Central memory CD4-positive, alpha-beta T cell (primary cell): ENCODE measurements around the gene PRPF19.

Experiments
- DNase-seq: peaks from one replicate; pipeline ENCODE4 v3.0.0; 2022

The PRPF19 gene

DNA sequence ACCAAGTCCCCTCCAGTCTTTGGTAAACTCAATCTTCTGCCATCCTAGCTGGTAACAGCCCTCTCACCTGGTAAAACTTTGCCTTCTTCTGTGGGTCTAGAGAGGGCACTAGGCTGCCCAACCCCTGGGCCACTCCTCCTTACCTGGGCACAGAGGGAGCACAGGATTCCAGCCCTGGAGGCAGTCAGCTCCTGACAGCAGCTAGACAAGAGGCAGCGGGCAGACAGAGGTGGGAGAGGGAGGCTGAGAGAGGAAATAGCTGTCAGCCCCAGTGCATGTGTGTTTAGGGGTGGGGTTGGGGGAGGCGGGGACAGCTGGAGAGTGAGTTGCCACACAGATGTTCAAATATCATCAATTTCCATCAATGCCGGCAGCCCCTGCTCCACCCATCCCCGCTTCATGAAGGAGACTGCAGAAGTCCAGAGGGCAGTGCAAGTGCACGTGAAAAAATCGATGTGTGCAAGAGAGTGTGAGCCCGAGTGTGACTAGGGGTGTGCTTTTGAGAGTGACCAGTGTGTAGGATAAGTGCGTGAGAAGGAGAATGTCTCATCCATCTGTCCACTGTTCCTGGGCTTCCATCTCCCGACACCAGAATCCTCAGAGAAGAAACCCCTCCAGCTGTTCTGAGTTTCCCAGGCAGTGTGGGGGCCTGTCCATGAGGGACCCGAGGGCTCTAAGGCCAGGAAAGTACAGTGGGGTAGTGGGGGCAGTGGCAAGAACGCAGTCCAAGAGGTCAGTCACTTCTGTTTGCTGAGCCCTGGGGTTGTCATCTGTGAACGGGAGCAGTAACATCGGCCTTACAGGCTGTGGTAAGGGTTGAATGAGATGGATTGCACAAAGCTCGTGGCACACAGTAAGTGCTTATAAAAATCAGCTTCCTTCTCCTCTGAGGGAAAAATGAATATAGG is 50.4 kb downstream of the PRPF19 start, which contains the start of gene PTGDR2:
TSS of gene PTGDR2 (minus strand) at position 225 of the 908 bp plus-strand sequence. CDS start 2,228 bp downstream, outside the sequence.
- DNase-seq = no peak

DNA sequence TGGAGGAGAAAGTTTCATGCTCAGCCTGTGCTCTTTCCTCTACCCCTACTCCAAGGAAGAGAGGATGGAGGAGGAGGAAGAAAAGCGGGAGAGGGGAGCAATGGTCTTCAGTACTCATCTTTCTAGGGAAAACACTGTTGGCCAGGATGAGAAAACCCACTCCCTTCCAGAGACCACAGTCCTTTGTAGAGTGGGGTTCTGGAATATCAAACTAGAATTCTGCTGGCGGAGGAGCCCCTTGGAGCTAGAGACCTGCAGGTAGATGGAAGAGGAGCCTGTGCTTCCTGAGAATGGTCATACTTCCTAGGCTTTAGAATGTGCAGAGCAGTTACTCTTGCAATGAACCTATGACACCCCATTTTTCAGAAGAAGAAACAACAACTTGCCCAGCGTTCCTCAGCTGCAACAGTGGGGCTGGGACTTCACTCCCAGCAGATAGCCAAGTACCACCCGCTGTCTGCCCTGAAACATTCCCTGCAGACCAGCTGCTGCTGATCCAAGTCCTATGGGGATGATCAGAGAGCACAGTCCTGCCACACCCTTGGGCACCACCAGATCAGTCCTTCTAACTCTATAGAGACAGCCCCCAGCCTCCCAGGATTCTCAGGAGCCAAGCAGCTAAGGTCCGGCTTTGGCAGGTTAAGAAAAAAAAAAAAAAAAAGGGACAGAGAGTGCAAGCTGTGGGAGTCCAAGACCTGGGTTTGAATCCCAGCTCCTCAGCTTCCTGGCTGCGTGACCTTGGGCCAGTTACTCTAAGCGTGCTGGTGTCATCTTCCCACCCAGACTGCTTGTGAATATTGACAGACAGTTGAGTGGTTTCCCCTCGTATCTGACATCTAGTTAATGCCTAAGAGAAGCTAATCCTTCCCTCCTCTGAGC is 51.3 kb downstream of the PRPF19 start:
- no peak for DNase-seq

DNA sequence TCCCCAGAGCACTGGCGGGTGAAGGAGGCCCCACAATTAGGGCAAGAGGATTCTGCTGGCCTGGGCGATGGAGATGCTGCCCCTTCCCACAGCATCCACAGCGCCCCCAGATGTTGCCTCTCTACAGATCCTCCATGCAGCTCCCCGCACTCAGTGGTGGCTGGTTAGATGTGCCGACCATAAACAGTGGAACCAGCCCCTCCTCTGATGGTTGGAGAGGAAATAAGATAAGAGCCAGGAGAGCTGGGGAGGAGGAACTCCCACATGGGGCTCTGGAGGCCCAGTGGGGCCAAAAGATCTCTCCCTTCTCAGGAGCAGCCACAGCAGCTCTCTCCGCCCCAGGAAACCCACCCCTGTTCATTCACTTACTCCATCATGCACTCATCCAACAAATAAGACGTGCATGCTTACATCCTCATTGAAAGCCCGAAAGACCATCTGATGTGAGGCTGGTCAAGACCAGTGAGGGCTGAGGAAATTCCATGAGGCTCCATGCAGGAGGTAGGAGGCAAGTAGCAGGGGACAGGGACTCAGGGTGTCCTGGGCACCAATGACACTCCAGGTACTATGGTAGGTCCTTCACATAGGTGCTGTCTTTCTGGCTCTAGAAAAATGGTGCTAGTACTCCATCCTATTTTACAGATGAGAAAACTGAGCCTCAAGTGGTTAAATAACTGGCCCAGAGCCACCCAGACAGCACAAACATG is 52.1 kb downstream of the PRPF19 start:
- DNase-seq = no peak

DNA sequence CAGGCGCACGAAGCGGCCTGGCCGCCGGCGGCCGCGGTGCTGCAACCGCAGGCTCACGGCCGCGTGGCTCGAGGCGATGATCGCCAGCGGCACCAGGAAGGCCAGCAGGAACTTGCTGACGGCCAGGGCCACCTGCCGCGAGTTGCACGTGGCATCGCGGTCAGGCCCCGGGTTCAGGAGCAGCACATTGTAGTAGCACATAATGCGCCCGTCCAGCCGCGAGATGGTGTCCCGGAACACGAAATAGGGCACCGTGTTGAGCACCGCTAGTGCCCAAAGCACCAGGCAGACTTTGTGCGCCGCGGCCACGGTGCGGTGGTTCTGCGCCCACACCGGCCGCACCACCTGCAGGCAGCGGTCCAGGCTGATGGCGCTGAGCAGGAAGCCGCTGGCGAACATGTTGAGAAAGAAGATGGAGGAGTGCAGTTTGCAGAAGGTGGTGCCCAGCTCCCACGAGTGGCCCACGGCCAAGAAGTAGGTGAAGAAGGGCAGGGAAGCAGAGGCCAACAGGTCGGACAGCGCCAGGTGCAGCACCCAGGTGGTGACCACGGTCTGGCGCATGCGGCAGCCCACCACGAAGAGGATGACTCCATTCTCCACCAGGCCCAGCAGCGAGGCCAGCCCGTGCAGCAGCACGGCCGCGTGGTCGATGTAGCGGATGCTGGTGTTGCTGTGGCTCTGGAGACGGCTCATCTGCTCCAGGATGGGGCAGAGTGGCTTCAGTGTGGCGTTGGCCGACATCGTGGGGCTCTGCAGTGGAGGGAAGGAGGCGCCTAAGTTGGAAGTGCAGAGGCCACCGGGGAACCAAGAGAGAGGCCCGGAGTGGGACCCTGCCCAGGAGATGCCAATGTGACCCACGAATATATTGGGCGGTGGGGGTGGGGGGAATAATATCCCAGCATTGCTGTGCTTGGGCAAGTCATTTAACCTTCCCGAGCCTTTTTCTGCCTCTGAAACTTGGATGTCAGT is 53.1 kb downstream of the PRPF19 start:
- DNase-seq = no peak

DNA sequence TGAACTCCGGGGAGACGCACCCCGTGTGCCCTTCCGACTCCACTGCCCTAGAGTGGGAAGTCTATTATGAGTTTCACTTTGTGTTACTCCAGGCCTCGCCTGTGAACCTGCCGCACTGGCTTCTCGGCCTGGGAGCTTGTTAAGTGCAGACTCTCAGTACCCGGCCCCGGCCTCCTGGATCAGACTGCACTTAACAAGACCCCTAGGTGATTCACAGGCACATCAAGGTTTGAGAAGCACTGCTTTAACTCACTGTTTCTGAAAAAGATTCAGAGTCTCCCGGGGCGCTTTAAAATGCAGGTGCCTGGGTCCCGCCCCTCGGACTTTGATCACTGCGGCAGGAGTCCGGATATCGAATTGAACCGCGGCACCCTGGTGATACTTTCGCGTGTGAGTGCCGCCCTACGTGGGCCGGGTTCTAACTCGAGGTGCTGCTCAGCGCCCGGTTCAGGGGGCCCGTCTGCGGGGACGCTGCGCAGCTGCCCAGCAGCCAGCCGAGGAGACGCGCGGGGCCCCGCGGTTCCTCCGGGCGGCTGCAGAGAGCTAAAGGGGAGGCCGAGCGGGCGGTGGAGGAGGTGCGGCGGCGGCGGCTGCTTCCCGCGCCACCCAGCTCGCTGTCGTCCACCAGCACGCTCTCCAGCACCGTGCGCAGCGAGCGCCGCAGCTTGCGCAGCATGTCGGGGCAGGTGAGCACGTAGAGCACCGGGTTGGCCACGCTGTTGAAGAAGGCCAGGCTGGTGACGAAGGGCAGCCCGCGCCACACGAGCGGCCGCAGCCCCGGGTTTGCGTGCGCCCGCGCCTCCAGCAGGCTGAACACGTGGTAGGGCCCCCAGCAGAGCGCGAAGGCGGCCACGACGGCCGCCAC is 54.0 kb downstream of the PRPF19 start:
- no peak for DNase-seq

DNA sequence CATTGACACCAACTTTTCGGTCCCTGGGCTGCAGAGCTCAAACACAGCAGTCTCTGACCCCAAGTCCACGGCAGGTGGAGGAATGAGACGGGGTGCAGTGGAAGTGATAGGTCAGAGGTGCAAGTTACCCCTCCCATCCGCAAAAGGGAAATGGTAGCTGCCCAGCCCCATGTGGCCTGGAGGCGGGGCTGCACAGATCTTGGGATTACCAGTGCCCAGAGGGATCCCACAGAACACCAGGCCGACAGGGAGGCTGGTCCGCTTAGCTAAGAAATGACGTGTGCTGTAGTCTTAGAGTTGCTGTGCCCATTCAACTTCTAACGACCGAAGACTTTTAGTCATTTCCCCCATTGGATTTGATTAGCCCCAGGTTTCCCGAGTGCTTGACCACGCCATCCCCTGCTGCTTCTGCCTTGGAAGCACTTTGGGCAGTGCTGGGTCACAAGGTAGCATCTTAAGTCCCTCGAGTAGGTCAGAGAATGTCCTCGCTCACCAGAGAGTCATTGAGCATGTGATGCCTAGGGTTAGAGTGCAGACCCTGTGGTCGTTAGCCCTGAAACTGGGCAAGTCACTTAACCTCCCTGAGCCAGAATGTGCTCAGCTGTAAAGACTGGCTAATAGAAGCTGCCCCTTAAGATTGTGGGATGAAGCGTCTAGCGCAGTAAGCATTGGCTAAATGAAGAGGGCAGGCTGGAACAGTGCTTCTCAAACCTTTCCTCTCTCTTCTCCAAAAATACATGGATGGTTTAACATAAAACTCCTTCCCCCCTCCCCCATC is 54.9 kb downstream of the PRPF19 start:
- DNase-seq = no peak

DNA sequence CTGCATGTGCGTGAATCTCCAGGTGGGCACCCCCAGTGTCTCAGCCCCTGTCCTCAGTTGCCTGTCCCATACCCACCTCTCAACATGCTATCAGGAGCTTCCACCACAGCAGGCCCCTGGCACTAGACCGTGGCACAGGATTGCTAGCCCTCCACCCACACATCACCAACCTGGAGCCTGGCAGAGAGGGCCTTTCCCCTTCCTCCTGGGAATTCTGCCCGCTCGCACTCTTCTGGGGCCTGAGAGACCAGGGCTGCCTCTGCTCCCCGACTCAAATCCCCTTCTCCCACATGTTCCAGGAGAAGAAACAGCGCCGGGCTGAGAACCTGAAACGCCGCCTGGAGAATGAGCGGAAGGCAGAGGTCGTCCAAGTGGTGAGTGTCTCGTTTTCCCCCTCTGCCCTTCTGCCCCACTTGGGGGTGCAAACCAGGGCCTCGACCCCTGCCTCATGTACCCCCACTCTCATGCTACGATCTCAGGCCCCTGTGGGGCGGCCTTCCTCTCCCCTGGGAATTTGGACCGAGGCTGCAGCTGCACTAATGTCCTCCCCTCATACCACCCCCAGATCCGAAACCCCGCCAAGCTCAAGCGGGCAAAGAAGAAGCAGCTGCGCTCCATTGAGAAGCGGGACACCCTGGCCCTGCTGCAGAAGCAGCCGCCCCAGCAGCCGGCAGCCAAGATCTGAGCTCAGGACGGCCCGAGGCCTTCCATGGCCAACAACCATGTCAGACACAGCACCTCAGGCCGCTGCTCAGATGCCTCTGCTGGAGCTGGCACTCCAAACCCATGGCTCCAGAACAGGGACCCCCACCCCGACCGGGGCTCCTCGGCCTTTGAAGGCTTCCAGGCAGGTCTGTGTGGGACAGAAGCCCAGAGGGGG is 56.5 kb downstream of the PRPF19 start:
- DNase-seq = no peak

DNA sequence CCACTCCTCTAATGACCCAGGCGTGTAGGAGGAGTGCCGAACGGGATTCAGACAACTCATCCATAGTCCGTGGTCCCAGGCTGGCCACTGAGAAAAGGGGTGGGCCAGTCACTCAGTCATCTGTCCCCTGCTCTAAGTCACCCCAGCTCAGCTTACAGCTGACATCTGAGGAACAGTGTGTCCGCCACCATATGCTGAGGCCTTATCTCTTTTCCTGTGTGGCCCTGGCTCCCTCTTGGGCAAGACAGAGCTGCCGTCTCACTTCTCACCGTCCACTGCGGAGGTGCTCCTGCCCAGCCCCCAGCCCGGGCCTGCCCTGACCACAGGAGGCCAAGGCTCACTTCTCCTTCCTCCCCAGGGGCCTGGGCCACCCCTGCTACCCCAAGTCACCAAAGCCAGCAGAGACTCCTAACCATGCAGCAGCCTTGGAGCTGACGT is 57.7 kb downstream of the PRPF19 start:
- DNase-seq = no peak

DNA sequence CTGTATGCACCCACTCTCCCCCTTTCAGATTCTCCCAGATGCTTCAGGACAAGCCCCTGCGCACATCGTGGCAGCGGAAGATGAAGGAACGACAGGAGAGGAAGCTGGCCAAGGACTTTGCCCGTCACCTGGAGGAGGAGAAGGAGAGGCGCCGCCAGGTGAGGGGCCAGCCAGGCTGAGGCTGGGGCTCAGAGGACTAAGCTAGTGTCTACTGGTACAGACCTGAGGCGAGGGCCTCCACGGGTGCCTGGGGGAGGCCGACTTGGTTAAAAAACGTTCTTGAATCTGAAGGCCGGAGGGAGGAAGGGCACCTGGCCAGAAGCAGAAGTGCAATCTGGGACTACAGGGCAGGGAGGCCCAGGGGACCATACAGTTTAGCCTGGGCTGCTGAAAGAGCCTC is 58.5 kb downstream of the PRPF19 start:
- no peak for DNase-seq

DNA sequence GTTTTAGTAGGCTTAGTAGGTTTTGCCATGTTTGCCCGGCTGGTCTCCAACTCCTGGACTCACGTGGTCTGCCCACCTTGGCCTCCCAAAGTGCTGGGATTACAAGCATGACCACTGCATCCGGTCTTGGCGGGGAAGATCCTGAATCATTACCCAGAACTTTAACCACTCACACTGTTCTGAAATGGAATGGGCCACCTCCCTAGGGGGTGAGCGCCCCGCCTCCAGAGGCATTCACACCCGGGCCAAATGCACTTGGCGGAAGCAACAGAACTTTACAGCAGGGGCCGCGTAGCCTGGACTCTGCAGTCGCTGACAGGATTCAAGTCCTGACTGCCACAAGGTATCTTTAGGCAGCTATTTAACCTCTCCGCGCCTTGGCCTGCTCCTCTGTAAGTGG is 59.1 kb downstream of the PRPF19 start:
- no peak for DNase-seq

DNA sequence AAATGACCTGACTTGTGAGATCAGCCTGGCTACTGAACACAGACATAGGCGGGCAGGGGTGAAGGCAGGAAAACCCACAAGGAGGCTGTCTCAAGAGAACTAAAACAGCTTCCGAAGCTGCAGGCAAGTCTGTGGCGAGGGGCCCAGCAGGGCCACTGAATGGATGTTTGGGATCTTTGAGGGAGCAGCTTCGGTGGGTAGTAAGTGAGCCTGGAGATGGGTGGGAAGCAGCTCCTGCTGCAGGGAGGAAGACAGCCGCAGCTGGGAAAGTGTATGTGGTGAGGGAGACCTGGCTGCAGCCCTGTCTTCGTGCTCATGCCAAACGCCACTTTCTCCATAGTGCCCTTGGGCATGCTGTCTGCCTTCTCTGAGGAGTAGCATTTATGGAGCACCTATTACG is 61.0 kb downstream of the PRPF19 start:
- DNase-seq = no peak

DNA sequence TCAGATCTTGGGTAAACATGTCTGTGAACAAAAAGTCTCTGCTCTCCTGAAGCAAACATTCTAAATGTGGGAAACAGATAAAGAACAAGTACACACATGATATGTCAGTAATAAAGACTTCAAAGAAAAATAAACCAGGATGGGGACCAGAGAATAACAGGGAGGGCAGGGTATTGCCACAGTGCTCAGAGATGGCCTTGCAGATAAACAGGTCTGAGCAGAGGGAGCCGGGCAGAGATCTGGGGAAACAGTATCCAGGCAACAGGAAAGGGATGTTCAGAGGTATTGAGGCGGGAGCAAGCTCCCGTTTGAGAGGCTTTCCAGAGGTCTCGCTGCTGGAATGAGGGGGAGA is 61.5 kb downstream of the PRPF19 start:
- DNase-seq = no peak

DNA sequence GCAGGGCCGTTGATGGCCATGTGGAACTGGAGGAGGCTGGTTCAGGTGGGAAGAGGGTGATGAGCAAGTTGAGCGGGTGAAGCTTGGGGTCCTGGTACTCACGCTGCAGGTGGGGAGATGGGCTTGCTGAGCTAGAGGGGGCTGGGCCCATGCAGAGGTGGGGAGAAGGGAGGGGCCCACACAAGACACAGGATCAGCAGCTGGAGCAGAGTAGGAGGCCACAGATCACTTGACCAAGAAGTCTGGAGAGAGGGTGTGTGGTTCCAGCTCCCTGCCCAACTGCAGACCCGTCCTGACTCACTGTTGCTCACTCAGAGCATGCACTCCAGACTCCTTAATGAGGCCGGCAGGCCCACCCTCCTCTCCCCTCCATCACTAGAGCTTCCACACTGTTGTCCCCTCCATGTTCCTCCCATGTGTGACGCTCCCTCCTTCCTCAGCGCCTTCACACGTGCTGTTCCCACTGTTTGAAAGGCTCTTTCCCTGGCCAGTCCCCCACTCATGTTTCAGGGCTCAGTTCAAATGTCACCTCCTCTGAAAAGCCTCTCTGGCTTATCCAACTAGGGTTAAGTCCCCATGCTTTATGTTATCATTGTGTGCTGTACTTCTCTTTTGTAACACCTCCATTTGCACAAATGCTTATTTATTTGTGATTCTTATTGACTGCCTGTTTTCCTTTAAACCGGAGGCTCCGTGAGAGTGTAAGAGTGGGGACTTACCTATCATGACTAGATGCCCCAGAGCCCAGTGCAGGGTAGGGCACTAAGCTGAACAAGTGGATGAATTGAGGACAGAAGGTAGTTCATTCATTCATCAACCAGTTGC is 62.1 kb downstream of the PRPF19 start:
- no peak for DNase-seq

DNA sequence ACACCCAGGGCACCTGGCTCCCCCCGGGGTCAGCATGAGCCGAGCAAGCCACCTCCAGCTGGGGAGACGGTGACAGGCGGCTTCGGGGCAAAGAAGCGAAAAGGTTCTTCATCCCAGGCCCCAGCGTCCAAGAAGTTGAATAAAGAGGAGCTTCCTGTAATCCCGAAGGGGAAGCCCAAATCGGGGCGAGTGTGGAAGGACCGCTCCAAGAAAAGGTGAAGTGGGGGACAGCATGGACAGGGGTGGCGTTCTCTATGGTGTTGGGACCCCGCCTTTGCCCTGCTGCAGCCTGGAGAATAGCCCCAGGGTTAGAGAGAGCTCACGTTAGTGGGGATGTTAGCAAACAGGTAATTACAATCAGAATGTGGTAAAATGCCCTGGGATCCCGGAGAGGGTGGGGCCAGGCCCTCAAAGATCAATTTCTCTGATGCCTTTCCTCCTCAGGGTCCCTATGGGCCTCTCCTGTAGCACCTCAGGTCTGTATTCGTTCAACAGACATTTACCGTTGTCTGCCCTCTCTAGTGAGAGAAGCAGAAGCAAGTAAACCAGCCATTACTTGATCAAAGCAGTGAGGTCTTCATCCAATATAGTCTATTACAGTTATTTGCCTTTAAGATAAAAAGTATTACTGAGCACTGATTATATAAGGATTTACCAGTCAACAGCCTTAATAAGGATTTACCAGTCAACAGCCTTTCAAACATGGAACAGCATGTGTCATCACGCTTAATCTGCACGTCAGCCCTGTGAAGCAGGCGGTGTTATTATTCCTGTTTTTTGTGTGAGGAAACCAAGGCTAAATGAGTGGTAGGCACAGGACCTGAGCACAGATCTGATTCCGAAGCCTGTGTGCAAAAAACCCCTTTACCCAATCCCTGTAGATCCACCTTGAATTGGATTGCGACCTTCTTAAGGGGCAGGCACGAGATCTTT is 63.5 kb downstream of the PRPF19 start:
- no peak for DNase-seq

DNA sequence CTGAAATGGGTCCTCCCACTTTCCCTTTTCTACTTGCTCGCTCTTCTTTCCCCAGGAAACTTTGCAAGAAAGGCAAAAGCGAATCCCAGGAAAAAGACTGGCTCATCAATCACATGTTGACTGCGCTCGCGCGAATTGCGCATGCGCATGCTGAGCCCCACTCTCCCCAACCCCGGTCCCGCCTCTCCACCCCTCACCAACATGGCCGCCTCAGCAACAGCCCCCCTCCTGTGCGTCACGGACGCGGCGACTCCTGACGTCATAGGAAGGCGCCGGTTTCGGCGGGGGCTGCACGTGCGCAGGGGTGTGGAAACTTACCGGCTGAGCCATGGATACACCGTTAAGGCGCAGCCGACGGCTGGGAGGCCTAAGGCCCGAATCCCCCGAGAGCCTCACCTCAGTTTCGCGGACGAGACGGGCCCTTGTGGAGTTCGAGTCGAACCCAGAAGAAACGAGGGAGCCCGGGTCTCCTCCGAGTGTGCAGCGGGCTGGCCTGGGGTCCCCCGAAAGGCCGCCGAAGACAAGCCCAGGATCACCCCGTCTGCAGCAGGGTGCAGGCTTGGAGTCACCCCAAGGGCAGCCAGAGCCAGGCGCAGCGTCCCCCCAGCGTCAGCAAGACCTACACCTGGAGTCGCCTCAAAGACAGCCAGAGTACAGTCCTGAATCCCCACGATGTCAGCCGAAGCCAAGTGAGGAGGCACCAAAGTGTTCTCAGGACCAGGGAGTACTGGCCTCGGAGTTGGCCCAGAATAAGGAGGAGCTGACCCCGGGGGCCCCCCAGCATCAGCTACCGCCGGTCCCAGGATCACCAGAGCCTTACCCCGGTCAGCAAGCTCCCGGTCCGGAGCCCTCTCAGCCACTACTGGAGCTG is 64.4 kb downstream of the PRPF19 start, which contains the start of gene CCDC86:
TSS of gene CCDC86 (plus strand) at position 317 of the 871 bp plus-strand sequence. CDS start at position 329, 12 bp downstream.
- DNase-seq = peak; percentile 96
